PC-9 (cell line): ENCODE results near the gene MAEL. TPM values are rescaled to one million over a fixed set of nuclear protein-coding genes. Genes with fewer than 3 reads are reported as not detected.

Experiments
- BruUV-seq: library from RNA; stranded (reverse); fragments of 400-500 nt; replicated peaks from 2 replicates; lab custom pipeline; 2021; lab: Mats Ljungman, UMichigan
- CTCF ChIA-PET: fragments of 300-600 bp; sonication (Branson Sonifier 250); formaldehyde crosslinking; loops from one replicate; lab custom pipeline; 2022; ENCODE audit warnings: antibody characterized with exemption; lab: Charles Lee
- POLR2A ChIA-PET: fragments of 300-600 bp; sonication (Branson Sonifier 250); formaldehyde crosslinking; loops from one replicate; lab custom pipeline; 2022; ENCODE audit warnings: antibody characterized with exemption; ENCODE audit not compliant: unreplicated experiment; lab: Charles Lee
- DNase-seq, 2 experiments: peaks; one replicate each; pipeline versions ENCODE4 v3.0.0 to v3.0.0-alpha.2; 2015 to 2022; ENCODE audit warnings: mixed read lengths in 1 of 2
- H2AFZ ChIP-seq: fragments of 200-600 bp; sonication (generic); 2 replicates; pipeline ENCODE4 v1.8.1; 2017; ENCODE audit warnings: antibody characterized with exemption
- H3F3A ChIP-seq: fragments of 200-600 bp; sonication (generic); 2 replicates; pipeline ENCODE4 v1.8.1; 2017; ENCODE audit warnings: antibody characterized with exemption, mild to moderate bottlenecking, low read depth; ENCODE audit not compliant: insufficient read depth
- H3K27ac ChIP-seq: fragments of 200-600 bp; sonication (generic); 2 replicates; pipeline ENCODE4 v1.6.1; 2016; ENCODE audit warnings: mixed run types
- H3K27me3 ChIP-seq: fragments of 200-600 bp; sonication (generic); 2 replicates; pipeline ENCODE4 v1.6.1; 2016; ENCODE audit warnings: low read depth, mixed run types; ENCODE audit not compliant: insufficient read depth
- H3K36me3 ChIP-seq: fragments of 200-600 bp; sonication (generic); 2 replicates; pipeline ENCODE4 v1.6.1; 2016; ENCODE audit warnings: low read depth, mixed run types
- H3K4me1 ChIP-seq: fragments of 200-600 bp; sonication (generic); replicated peaks from 2 replicates; pipeline ENCODE4 v1.6.1; 2016; ENCODE audit warnings: mixed run types; ENCODE audit not compliant: insufficient read depth
- H3K4me2 ChIP-seq: fragments of 200-600 bp; sonication (generic); 2 replicates; pipeline ENCODE4 v1.6.1; 2017; ENCODE audit warnings: mixed run types
- H3K4me3 ChIP-seq: fragments of 200-600 bp; sonication (generic); 2 replicates; pipeline ENCODE4 v1.6.1; 2016; ENCODE audit warnings: mixed run types
- H3K79me2 ChIP-seq: fragments of 200-600 bp; sonication (generic); 2 replicates; pipeline ENCODE4 v1.6.1; 2017; ENCODE audit warnings: low read depth, mixed run types
- H3K9me2 ChIP-seq: fragments of 200-600 bp; sonication (generic); 2 replicates; pipeline ENCODE4 v1.8.1; 2017; ENCODE audit warnings: mild to moderate bottlenecking; ENCODE audit not compliant: insufficient read depth
- H3K9me3 ChIP-seq: fragments of 200-600 bp; sonication (generic); 2 replicates; pipeline ENCODE4 v1.8.1; 2016; ENCODE audit warnings: low read depth; ENCODE audit not compliant: insufficient read depth
- H4K20me1 ChIP-seq: fragments of 200-600 bp; sonication (generic); 2 replicates; pipeline ENCODE4 v1.8.1; 2017; ENCODE audit not compliant: insufficient read depth
- EZH2 ChIP-seq: fragments of 200-600 bp; sonication (generic); IDR thresholded peaks from 2 replicates; pipeline ENCODE4 v1.8.0; 2017; ENCODE audit warnings: antibody characterized with exemption, low read depth
- intact Hi-C: fragments of 100-400 bp; cut with micrococcal nuclease; formaldehyde crosslinking; loops from one replicate; pipeline ENCODE4 v1.10.0; 2022; ENCODE audit not compliant: unreplicated experiment
- total RNA-seq: library from RNA; stranded (reverse); gene quantifications from 2 replicates; pipeline ENCODE4 v1.2.3, GENCODE V29; 2021
- TF ChIP-seq, protein P1 (sequence below): fragments of 200-600 bp; sonication (generic); conservative IDR thresholded peaks from 2 replicates; pipeline ENCODE4 v1.6.1; 2017; ENCODE audit warnings: mixed run types, antibody characterized with exemption, mild to moderate bottlenecking, moderate library complexity

MAEL gene
- total RNA-seq, 1 experiment from 2014 or later = not detected

DNA sequence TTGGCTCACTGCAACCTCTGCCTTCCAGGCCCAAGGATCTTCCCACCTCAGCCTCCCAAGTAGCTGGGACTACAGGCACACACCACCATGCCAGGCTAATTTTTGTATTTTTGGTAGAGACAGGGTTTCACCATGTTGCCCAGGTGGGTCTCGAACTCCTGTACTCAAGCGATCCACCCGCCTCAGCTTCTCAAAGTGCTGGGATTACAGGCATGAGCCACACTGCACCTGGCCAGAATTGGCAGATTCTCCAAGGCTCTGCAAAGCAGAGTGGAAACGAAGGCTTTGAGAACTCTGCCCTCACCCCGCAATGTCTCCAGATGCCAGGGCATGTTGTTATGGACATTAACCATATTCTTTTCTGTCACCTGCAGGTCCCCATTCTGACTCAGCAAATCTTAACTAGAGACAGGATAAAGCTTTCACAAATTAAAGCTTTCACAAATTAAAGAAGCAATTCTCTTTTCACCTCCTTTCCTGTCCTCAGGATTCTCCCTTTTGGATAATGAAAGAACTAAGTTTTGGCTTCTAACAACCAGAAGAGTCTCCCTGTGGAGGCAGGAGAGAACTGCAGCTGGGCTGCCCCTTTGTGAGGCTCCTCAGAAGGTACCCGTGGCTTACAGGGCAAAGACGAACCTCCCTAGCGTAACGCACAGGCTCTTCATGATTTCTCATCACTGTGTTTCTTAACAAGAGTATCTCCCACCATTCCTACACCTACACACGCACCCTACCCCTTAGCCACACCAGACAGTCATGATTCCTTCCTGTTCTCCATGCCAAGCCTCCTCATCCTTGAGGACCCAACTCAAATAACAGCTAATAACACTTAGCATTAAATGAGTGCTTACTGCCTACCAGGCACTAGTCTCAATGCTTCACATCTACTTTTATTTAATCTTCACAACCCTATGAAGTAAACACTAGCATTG, 71.3 kb downstream of the MAEL start:
- TF ChIP-seq, protein P1, sequence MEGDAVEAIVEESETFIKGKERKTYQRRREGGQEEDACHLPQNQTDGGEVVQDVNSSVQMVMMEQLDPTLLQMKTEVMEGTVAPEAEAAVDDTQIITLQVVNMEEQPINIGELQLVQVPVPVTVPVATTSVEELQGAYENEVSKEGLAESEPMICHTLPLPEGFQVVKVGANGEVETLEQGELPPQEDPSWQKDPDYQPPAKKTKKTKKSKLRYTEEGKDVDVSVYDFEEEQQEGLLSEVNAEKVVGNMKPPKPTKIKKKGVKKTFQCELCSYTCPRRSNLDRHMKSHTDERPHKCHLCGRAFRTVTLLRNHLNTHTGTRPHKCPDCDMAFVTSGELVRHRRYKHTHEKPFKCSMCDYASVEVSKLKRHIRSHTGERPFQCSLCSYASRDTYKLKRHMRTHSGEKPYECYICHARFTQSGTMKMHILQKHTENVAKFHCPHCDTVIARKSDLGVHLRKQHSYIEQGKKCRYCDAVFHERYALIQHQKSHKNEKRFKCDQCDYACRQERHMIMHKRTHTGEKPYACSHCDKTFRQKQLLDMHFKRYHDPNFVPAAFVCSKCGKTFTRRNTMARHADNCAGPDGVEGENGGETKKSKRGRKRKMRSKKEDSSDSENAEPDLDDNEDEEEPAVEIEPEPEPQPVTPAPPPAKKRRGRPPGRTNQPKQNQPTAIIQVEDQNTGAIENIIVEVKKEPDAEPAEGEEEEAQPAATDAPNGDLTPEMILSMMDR = peak; percentile 36; the same call in 1 of the 2 replicates
- no peak for TF ChIP-seq EZH2
- Histone ChIP-seq H3K27me3 (no peaks in the 10 kb centered on the region), H3K4me1 (no peaks in the 10 kb centered on the region; the same call in 1 of the 2 replicates), H3K36me3 (no peaks in the 10 kb centered on the region), H3K4me2 (no peak overlapping the region), H3K79me2 (no peaks in the 10 kb centered on the region), H3K9me2 (no peaks in the 10 kb centered on the region), H3K27ac (no peak overlapping the region), H3F3A (peaks cover 4% of the 10 kb centered on the region; the same call in 1 of the 2 replicates), H4K20me1 (no peaks in the 10 kb centered on the region), H3K9me3 (no peaks in the 10 kb centered on the region), H3K4me3 (no peak overlapping the region), H2AFZ (no peak overlapping the region)
- no TSS peak for BruUV-seq
- no peak for DNase-seq
- ChIA-PET POLR2A (interaction anchor here (0.7 kb wide), 2 partner anchors 627 to 1182 kb away, joined by 4 to 8 read pairs; no protein-coding TSS in a partner anchor), CTCF (interaction anchor here (0.7 to 1.9 kb wide), 2 partner anchors 150 to 621 kb away, joined by 12 to 18 read pairs; no protein-coding TSS in a partner anchor)
- intact Hi-C loops = no loop called here

DNA sequence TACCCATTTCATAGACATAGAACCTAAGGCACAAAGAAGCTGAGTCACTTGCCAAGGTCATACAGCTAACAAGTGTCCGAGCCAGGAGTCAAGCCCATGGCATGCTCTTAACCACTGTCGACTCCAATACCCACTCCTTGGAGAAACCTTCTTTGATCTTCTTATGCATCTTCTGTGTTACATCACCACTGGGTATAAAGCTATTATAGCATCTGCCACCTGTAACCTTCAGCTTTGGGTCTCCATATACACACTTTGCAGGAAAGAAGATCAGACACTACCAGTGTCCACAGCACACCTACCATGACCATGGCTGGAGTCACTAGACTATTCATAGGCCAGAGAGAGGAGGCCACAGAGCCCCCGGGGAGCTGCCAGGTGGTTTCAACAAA, 72.0 kb downstream of the MAEL start:
- Histone ChIP-seq H3F3A (peaks cover 4% of the 10 kb centered on the region; the same call in 1 of the 2 replicates), H3K27me3 (no peaks in the 10 kb centered on the region), H3K27ac (no peak overlapping the region), H3K36me3 (no peaks in the 10 kb centered on the region), H3K9me2 (no peaks in the 10 kb centered on the region), H4K20me1 (no peaks in the 10 kb centered on the region), H3K4me3 (no peak overlapping the region), H3K4me1 (no peaks in the 10 kb centered on the region; the same call in 1 of the 2 replicates), H3K4me2 (no peak overlapping the region), H3K79me2 (no peaks in the 10 kb centered on the region), H2AFZ (no peak overlapping the region), H3K9me3 (no peaks in the 10 kb centered on the region)
- no peak for DNase-seq
- intact Hi-C loops = no loop called here
- no TSS peak for BruUV-seq
- ChIA-PET CTCF (interaction anchor here (0.6 kb wide), 2 partner anchors 64 to 383 kb away, joined by 3 to 10 read pairs; no protein-coding TSS in a partner anchor), POLR2A (interaction anchor here (0.6 to 0.7 kb wide), 4 partner anchors 155 to 1181 kb away, joined by 4 to 8 read pairs (median 7); no protein-coding TSS in a partner anchor)
- no peak for TF ChIP-seq EZH2
- TF ChIP-seq, protein P1 = no peak

DNA sequence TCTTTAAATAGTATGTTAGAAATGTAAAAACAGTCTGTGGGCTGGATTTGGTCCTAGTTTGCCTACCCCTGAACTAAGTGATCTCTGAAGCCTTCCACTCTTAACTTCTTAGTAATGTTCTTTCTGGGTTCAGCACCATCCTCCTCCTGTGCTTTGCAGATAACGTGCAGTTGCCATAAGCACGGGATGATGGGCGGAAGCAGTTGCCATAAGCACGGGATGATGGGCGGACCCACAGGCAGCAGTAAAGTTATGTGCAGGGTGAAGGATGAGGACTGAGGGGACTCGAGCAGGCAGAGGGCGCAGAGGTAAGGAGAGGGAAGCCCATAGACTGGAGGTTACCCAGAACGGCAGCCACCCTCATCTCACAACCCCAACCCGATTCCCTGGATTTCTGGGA, 75.5 kb downstream of the MAEL start:
- no peaks in the 10 kb centered on the region for H3K36me3 ChIP-seq
- no peak for DNase-seq
- CTCF ChIA-PET = interaction anchor here (0.6 kb wide), 1 partner anchor 156 kb away, joined by 6 read pairs; no protein-coding TSS in a partner anchor
- no TSS peak for BruUV-seq
- TF ChIP-seq, protein P1 = no peak
- no peak for TF ChIP-seq EZH2
- no peaks in the 10 kb centered on the region for H3K9me2 ChIP-seq
- H3F3A ChIP-seq = no peaks in the 10 kb centered on the region
- H3K4me2 ChIP-seq = no peak overlapping the region
- no peak overlapping the region for H3K27ac ChIP-seq
- POLR2A ChIA-PET = interaction anchor here (0.5 kb wide), 1 partner anchor 156 kb away, joined by 17 read pairs; the partner anchor contains the start of gene POU2F1
- no peaks in the 10 kb centered on the region for H4K20me1 ChIP-seq
- no peaks in the 10 kb centered on the region for H3K27me3 ChIP-seq
- H3K9me3 ChIP-seq = no peaks in the 10 kb centered on the region
- no peaks in the 10 kb centered on the region for H3K4me1 ChIP-seq
- H2AFZ ChIP-seq = no peak overlapping the region
- no peaks in the 10 kb centered on the region for H3K79me2 ChIP-seq
- H3K4me3 ChIP-seq = no peak overlapping the region
- intact Hi-C loops = loop anchor here (5.0 kb wide), 4 partner anchors 43 to 468 kb away; no protein-coding TSS in a partner anchor
